Measurements from ENCODE around the gene TSPAN7. TPM values are rescaled to one million over a fixed set of nuclear protein-coding genes. Genes with fewer than 3 reads are reported as not detected.

TSPAN7 gene
- total RNA-seq, 1 experiment from 2014 or later, result not detected

DNA sequence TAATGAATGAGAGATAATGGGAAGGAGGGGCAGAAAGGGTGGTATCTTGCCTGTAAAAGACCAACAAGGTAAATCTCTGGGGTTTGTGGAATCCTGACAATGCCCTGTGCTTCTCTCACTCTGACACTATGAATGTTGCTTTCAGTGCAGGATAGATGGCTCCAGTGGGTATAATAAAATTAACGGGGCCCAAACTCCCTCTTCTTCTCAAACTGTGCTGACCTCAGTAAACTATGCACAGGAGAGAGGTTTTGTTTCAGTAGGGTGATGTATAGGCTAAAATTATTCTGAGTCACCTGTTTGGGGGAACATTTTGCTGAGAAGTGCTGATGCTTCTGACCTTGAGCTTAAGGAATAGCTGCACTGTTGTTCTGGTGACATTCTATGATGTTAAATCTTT lies 82.6 kb downstream of the TSPAN7 start:
- ChIA-PET POLR2A (no interaction called here), CTCF (interaction anchor here (0.6 to 1.5 kb wide), 2 partner anchors 10 to 186 kb away, joined by 3 to 4 read pairs; no protein-coding TSS in a partner anchor)
- Mint-ChIP-seq H3K4me1 (ENCODE audit: insufficient read depth, unreplicated experiment) (no peaks in the 10 kb centered on the region), H3K9me3 (ENCODE audit: unreplicated experiment) (no peaks in the 10 kb centered on the region), H3K4me3 (ENCODE audit: unreplicated experiment) (no peak overlapping the region), H3K36me3 (ENCODE audit: insufficient read depth, unreplicated experiment) (no peaks in the 10 kb centered on the region), H3K27me3 (ENCODE audit: insufficient read depth, unreplicated experiment) (peaks cover 65% of the 10 kb centered on the region), H3K27ac (ENCODE audit: low read depth, unreplicated experiment) (no peak overlapping the region)
- TF ChIP-seq, protein P1, sequence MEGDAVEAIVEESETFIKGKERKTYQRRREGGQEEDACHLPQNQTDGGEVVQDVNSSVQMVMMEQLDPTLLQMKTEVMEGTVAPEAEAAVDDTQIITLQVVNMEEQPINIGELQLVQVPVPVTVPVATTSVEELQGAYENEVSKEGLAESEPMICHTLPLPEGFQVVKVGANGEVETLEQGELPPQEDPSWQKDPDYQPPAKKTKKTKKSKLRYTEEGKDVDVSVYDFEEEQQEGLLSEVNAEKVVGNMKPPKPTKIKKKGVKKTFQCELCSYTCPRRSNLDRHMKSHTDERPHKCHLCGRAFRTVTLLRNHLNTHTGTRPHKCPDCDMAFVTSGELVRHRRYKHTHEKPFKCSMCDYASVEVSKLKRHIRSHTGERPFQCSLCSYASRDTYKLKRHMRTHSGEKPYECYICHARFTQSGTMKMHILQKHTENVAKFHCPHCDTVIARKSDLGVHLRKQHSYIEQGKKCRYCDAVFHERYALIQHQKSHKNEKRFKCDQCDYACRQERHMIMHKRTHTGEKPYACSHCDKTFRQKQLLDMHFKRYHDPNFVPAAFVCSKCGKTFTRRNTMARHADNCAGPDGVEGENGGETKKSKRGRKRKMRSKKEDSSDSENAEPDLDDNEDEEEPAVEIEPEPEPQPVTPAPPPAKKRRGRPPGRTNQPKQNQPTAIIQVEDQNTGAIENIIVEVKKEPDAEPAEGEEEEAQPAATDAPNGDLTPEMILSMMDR (IDR thresholded peaks at IDR 0.05; ENCODE audit: unreplicated experiment), result no peak
- BruUV-seq (replicated peaks), result no TSS peak
- no peak for DNase-seq (ENCODE audit: unreplicated experiment)
- intact Hi-C loops (cut with micrococcal nuclease), result no loop called here

DNA sequence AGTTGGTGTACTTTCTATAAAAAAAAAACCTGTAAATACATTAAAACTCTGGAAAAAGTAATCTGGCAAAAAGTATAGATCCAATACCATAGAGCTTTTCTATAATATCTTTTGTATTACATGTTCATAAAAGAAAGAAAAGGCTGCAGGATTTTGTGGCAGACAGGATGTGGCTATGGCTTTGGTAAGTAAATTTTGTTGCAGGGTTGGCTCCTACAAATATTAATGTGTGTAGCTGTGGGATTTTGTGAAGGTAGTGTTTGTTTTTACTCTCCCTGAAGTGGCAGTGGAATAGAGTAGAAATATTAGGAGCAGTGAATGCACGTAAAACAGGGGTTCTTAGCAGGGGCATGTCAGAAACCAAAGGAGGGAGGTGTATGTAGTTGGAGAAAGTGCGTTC lies 84.8 kb downstream of the TSPAN7 start:
- H3K27me3 Mint-ChIP-seq (ENCODE audit: insufficient read depth, unreplicated experiment), result peaks cover 65% of the 10 kb centered on the region
- CTCF ChIA-PET, result interaction anchor here (0.6 to 1.2 kb wide), 2 partner anchors 10 to 709 kb away, joined by 3 read pairs; no protein-coding TSS in a partner anchor
- POLR2A ChIA-PET, result no interaction called here
- intact Hi-C loops (cut with micrococcal nuclease), result no loop called here
- DNase-seq (ENCODE audit: unreplicated experiment), result no peak
- no peaks in the 10 kb centered on the region for H3K9me3 Mint-ChIP-seq (ENCODE audit: unreplicated experiment)
- TF ChIP-seq, protein P1 (IDR thresholded peaks at IDR 0.05; ENCODE audit: unreplicated experiment), result no peak
- no peaks in the 10 kb centered on the region for H3K36me3 Mint-ChIP-seq (ENCODE audit: insufficient read depth, unreplicated experiment)
- no peaks in the 10 kb centered on the region for H3K4me1 Mint-ChIP-seq (ENCODE audit: insufficient read depth, unreplicated experiment)
- H3K27ac Mint-ChIP-seq (ENCODE audit: low read depth, unreplicated experiment), result no peak overlapping the region
- no TSS peak for BruUV-seq (replicated peaks)
- no peak overlapping the region for H3K4me3 Mint-ChIP-seq (ENCODE audit: unreplicated experiment)

DNA sequence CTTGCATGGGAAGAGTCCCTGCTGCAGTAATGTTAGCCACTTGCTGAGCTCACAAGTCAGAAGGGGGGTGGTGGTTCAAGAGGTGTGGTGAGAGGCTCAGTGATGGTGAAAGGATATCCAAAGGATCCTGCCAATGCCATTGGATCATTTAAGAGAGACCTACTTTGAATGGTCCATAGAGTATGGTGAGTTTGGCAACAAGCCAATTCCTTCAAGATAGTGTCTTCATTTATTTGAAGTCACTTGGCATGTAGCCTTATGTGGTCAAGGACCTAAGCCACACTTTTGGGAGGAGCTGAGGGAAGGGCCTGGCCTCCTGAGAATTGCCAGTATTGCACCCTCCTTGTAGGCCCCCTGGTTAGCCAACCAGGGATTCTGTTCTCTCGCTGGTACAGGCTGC lies 87.9 kb downstream of the TSPAN7 start:
- no TSS peak for BruUV-seq (replicated peaks)

DNA sequence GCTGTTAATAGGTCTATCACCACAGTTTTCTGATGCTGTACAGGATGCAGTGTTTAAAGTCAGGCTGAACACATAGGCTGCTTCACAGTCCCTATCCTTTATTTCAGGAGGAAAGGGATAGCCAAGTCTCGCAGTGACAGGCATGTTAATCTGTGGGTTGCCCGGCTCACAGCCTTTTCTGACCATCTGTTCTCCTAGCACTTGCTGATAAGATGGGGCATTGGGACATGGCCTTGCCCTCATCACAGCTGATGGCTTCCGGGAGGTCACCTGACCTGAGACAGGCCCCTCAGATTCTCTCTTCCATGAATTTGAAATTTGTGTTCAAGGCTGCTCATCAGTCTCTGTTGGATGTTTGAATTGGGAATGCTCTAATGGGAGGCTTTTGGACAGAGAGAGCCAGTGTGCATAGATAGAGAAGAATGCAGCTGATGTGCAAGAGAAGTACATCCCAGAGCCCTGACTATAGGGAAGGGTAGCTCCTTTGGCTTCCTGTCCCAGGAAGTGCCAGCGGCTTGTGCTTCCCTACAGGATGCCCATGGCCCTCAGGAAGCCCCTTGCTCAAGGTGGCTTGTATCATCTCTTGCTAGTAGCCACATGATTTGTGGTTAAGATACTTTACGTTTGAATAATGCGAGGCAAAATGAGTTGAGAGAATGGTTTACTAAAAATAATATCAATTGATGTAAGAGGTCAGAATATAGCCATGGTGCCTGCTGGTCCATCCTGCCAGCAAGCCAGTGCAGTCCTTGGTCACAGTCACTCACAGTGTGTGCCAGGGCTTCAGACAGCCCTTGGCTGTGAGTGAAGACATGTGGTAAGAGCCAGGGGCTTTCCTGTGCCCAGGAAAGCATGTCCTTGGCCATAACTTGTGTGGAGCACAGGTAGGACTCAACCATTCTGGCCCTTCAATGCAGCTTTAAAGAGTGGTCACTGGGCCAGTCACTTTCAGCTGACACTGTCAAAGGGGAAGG lies 88.6 kb downstream of the TSPAN7 start:
- Mint-ChIP-seq H3K4me3 (ENCODE audit: unreplicated experiment) (no peak overlapping the region), H3K36me3 (ENCODE audit: insufficient read depth, unreplicated experiment) (no peaks in the 10 kb centered on the region), H3K4me1 (ENCODE audit: insufficient read depth, unreplicated experiment) (no peaks in the 10 kb centered on the region), H3K9me3 (ENCODE audit: unreplicated experiment) (no peaks in the 10 kb centered on the region), H3K27ac (ENCODE audit: low read depth, unreplicated experiment) (no peak overlapping the region), H3K27me3 (ENCODE audit: insufficient read depth, unreplicated experiment) (peaks cover 53% of the 10 kb centered on the region)
- POLR2A ChIA-PET, result interaction anchor here (0.5 kb wide), 1 partner anchor 126 kb away, joined by 4 read pairs; no protein-coding TSS in a partner anchor
- DNase-seq (ENCODE audit: unreplicated experiment), result no peak
- CTCF ChIA-PET, result interaction anchor here (0.7 kb wide), 1 partner anchor 12 kb away, joined by 4 read pairs; no protein-coding TSS in a partner anchor
- intact Hi-C loops (cut with micrococcal nuclease), result loop anchor here (5.0 kb wide), 1 partner anchor 458 kb away; no protein-coding TSS in a partner anchor
- BruUV-seq (replicated peaks), result no TSS peak
- TF ChIP-seq, protein P1 (IDR thresholded peaks at IDR 0.05; ENCODE audit: unreplicated experiment), result no peak

More for the DNA sequence above, 87.9 kb downstream of the TSPAN7 start:
- TF ChIP-seq, protein P1 (IDR thresholded peaks at IDR 0.05; ENCODE audit: unreplicated experiment), result no peak
- DNase-seq (ENCODE audit: unreplicated experiment), result no peak
- Mint-ChIP-seq H3K27ac (ENCODE audit: low read depth, unreplicated experiment) (no peak overlapping the region), H3K36me3 (ENCODE audit: insufficient read depth, unreplicated experiment) (no peaks in the 10 kb centered on the region), H3K9me3 (ENCODE audit: unreplicated experiment) (no peaks in the 10 kb centered on the region), H3K4me3 (ENCODE audit: unreplicated experiment) (no peak overlapping the region), H3K27me3 (ENCODE audit: insufficient read depth, unreplicated experiment) (peaks cover 53% of the 10 kb centered on the region), H3K4me1 (ENCODE audit: insufficient read depth, unreplicated experiment) (no peaks in the 10 kb centered on the region)
- ChIA-PET POLR2A (interaction anchor here (0.5 kb wide), 1 partner anchor 126 kb away, joined by 4 read pairs; no protein-coding TSS in a partner anchor), CTCF (no interaction called here)
- intact Hi-C loops (cut with micrococcal nuclease), result no loop called here
